Limb (tissue), 2 donors: ENCODE results near the gene CHRNB4.
A peak's percentile ranks its signal among the peaks of the same experiment; 100 is the strongest.

Source experiments
- DNase-seq, 2 donors: peaks; one replicate each; pipeline ENCODE4 v3.0.0-alpha.2; 2016; ENCODE audit errors: extremely low spot score in 2 of 2

The CHRNB4 gene

GRCh38 chr15:78634210-78635145 lies 6.5 kb downstream of the CHRNB4 start:
- no peak for DNase-seq

- no peak for DNase-seq
Observed at GRCh38 chr15:78633348-78633747, 7.7 kb downstream of the CHRNB4 start.

DNA sequence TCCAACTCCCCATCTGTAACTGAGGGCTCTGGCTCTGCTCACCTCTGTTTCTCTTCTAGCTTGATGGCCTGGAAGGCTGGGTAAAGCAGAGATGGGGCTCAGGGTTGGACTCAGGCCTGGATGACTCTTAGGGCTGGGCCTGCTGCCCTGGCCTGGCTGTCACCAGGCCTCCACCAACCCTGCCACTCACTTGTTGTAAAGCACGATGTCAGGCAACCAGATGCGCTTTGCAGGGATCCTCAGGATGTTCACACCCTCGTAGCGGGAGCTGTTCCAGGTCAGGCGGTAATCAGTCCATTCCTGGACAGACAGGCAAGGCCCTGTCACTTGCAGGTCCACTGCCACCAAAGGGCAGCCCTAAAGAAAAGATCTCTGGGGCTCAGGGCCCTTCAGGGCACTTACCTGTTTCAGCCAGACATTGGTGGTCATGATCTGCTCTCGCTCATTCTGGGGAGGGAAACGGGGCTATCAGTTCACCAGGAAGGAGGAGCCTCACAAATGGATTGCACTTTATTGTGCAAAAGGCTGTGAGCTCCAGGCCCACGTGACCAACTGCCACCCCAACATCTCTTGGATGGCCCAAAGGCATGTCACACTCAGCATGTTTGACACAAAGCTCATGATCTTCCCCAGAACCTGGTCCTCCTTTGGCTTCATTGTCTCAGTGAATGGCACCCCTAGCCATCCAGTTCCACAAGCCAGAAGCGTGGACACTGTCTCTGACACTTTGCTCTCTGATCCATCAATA lies 9.9 kb downstream of the CHRNB4 start:
- DNase-seq, result no peak

GRCh38 chr15:78629716-78630065 lies 11.3 kb downstream of the CHRNB4 start:
- DNase-seq, result no peak

- DNase-seq, result no peak
Observed at GRCh38 chr15:78629031-78629715, 11.8 kb downstream of the CHRNB4 start.

GRCh38 chr15:78628227-78628626 lies 12.8 kb downstream of the CHRNB4 start:
- no peak for DNase-seq

- DNase-seq, result no peak
Observed at GRCh38 chr15:78627348-78627747, 13.7 kb downstream of the CHRNB4 start.

- no peak for DNase-seq
Observed at GRCh38 chr15:78626381-78626995, 14.5 kb downstream of the CHRNB4 start.

DNA sequence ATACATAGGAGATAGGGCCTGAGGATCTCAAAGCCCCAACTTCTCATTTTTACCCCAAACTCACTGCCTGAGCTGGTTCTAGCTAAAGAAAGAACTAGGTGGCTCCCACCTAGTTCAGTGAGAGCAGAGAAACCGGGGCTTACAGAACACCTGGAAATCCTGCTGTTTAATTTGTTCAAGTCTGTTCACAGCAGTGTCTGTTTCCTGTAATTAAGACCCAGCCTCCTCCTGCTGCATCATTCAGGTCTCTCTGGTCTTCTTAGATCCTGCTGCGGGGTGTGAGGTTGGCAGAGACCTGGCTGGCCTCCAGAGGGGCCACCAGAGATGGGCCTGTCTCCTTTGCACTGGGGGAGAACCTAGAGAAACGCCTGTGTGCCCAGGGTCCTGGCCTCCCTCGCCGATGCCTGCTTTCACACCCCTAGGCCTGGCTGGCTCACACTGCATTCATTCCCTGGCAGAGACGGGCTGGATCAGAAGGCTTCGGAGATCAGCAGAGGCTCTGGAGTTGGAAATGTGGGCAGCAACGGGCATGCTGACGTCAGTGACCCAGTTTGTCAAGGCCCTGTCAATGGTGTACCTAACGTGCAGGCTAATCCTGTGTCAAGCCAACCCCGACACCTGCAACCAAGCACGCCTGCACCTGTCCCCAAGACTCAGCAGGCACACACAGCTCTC lies 15.3 kb downstream of the CHRNB4 start:
- no peak for DNase-seq

DNA sequence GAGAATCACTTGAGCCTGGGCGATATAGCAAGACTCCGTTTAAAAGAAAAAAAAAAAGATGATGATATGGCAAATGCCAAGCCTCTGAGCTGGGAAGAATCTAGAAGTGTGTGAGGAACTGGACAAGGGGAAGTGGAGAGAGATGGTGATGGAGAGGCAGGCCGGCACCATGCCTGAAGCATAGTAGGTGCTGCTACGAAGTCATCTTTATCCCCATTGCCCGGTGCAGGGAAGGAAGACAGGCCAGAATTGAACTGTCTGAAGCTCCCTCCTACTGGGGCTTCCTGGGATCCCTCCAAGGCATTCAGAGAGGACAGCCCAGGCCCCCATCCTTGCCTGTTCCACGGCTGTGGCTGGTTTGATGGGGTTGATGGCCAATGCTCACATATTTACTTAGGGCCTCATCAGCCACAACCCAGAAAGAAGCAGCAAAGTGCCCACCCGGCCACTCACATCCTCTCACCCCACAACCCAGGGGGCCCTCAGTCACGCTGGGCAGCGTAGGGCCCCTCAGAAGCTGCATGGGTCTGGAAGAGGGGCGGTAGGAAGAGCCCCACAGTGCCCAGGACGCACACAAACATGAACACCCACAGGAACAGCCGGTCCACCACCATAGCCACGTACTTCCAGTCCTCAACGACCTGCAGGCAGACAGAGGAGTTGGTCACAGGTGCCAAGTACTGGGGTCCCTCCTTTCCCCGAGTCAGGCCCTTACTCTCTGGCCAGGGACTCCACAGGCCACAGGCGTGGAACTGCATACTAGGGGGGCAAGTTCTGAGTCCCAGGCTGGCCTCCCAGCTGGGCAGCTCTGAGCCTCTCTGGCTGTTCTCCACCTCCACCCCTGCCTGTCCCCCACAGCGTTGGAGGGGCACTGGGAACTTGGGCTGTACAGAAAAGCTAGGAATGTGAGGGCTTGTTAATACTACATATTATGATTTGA lies 16.1 kb downstream of the CHRNB4 start:
- no peak for DNase-seq

DNA sequence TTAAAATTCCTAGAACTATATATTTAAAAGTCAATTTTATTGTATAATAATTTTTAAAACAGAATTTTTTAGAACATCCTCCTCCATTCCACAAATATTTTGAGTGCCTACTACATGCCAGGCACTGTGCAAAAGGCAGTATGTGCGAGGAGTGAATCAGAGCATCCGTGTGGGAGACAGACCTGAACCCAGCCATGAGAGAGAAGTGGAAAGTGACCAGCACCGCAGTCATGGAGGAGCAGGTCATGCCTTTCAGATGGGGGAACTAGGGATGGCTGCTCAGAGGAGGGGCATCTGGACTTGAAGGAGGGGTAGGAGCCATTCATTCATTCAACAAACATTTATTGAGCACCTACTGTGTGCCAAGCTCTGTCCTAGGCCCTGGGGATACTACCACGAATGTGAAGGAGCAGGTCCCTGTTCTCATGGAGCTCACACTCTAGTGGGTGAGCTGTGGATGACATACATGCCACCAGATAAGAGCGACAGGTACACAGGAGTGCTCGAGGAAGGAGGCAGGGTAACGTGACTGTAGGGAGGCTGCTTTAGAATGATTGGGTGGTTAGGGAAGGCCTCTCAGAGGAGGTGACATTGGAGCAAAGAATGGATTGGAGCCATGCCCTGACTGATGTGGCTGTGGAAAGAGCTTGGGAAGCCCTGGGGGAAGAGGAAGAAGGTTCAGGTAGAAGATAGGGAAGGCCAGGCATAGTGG lies 17.1 kb downstream of the CHRNB4 start:
- DNase-seq, result no peak

GRCh38 chr15:78621810-78622402 lies 19.1 kb downstream of the CHRNB4 start:
- DNase-seq, result no peak

GRCh38 chr15:78620527-78621421 lies 20.2 kb downstream of the CHRNB4 start, which contains the start of gene CHRNA3:
TSS of gene CHRNA3 (minus strand) at chr15:78620996. CDS start at chr15:78620794, 202 bp downstream.
- DNase-seq, result peak in 1 of 2 donors; percentile 69

DNA sequence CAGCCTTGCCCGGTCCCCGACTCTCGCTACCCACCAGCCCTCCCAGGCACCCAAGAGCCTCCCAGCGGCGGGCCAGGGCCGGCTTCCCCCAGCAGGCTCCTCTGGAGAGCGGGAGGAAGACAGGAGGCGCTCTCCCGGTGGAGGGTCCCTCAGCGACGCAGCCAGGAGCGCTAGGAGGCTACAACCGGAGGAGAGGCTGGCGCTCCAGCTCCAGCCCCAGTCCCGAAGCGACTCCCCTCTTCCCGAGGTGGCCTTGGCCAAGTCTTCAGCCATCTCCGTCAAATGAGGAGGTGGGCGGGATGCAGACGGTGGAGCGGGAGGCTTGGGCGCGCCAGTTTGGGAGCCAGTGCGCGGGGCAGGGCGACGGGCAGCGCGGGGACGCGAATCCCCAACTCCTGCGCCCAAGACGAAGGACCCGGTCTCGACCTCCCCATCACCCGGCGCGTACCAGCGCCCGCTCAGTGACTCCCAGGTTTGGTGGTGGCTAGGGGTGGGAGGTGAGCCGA lies 20.9 kb downstream of the CHRNB4 start:
- DNase-seq, result peak in 1 of 2 donors; percentile 66

DNA sequence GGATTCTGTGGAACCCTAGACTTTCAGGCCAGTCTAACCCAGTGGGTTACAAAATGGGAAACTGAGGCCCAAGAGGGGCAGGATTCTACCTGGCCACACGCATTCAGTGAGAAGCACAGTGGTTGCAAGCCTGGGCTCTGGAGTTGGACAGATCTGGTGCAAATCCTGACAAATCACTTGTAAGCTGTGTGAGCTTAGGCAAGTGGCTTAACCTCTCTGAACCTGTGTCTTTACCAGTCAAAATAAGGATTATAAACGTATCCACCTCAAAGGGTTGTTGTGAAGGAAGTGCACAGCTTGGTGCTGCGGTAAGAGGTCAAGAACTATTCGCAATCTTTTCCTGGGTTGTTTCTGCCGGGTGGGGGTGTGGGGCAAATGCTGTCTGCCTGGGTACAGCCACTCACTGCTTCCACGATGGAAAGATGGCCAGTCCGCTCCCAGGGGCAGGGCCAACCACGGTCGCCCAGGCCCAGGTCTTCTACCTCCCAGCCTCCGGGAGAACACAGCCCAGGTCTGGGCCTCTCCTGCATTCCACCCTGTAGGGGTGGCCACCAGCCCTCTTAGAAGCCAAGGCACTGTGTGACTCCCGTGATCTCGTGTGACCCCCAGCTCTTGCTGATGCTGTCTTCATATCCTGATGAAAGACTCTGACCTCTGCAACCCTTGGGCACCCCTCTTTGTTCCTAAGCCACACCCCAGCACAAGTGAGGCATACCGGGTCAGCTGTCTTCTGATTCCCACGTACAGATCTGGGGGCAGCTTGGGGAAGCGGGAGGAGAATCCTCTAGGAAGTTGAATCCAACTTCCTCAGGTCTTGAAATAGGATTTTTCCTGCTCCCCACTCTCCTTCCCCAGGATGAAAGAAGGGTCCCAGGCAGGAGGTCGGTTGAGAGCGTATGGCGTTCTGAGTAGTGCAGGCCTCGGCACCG lies 21.7 kb downstream of the CHRNB4 start:
- DNase-seq, result no peak

GRCh38 chr15:78618490-78618934 lies 22.5 kb downstream of the CHRNB4 start:
- DNase-seq, result peak; percentile 83 to 93
